C4-2B (cell line): ENCODE measurements around the gene RGMB.

ENCODE experiments used
- H3K27ac ChIP-seq: fragments of 450-650 bp; 2 replicates; pipeline ENCODE4 v1.5.1; 2017
- ZFX ChIP-seq: fragments of 450-650 bp; IDR thresholded peaks from 2 replicates; pipeline ENCODE4 v1.6.1; 2017
- TF ChIP-seq, protein P1 (sequence below): fragments of 450-650 bp; conservative IDR thresholded peaks from 2 replicates; pipeline ENCODE4 v1.5.1; 2017; ENCODE audit warnings: mild to moderate bottlenecking

RGMB gene

DNA sequence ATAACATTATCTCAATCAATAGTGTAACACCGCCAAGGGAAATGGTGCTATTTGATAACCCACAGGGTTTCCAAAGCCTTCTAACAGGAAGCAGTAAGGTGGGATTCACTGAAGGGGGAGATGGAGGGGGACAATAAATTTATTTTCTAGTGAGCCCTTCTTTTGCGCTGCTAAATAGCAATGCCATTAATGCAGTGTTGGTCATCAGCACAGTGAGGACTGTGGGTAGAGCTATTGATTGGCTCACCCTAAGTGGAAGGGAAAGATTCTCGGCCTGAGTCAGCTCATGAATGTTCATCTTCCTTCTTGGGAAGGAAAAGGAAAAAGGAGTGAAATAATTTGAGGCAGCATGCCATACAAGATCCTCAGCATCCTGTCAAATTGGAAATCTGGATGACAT is 25.4 kb downstream of the RGMB start:
- H3K27ac ChIP-seq: no peak overlapping the region

GRCh38 chr5:98804066-98804465 is 30.6 kb downstream of the RGMB start:
- no peak overlapping the region for H3K27ac ChIP-seq
- no peak for TF ChIP-seq ZFX
- TF ChIP-seq, protein P1, sequence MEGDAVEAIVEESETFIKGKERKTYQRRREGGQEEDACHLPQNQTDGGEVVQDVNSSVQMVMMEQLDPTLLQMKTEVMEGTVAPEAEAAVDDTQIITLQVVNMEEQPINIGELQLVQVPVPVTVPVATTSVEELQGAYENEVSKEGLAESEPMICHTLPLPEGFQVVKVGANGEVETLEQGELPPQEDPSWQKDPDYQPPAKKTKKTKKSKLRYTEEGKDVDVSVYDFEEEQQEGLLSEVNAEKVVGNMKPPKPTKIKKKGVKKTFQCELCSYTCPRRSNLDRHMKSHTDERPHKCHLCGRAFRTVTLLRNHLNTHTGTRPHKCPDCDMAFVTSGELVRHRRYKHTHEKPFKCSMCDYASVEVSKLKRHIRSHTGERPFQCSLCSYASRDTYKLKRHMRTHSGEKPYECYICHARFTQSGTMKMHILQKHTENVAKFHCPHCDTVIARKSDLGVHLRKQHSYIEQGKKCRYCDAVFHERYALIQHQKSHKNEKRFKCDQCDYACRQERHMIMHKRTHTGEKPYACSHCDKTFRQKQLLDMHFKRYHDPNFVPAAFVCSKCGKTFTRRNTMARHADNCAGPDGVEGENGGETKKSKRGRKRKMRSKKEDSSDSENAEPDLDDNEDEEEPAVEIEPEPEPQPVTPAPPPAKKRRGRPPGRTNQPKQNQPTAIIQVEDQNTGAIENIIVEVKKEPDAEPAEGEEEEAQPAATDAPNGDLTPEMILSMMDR: no peak

More for the DNA sequence above, 25.4 kb downstream of the RGMB start:
- TF ChIP-seq, protein P1: no peak

DNA sequence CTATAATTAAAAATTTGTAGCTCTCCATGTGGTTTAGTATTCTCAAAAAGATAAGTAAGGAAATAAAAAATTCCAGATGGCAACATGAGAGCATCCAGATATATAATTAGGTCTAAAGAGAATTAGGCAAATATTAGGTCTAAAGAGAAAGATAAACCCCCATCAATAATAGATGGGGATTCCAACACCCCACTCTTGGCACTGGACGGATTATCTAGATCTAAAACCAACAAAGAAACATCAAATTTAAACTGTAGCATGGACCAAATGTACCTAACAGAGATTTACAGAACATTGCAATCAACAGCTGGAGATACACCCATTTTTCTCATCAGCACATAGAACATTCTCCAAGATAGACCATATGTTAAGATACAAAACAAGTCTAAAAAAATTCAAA is 31.6 kb downstream of the RGMB start:
- H3K27ac ChIP-seq: no peak overlapping the region
- TF ChIP-seq ZFX: no peak

GRCh38 chr5:98807806-98808205 is 34.3 kb downstream of the RGMB start:
- TF ChIP-seq, protein P1: no peak
- TF ChIP-seq ZFX: no peak
- H3K27ac ChIP-seq: no peak overlapping the region

DNA sequence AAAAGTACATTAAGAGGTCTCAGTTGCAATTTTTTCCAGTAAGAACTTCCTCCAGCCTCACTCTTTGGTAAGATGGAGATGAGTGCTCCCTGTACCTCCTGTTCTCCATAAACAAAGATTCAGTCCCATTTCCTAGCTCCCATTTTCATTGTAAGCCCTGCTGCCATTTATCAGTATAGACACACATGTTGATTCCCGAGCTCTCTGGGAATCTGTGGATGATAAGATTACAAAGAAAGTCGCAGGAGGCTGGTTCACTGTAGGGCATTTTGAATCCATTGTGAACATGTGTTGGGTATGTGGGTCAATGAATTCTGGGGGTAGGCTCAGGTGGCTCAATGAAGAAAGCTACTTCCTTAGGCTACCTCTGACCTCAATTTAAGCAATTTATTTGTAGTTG is 36.7 kb downstream of the RGMB start:
- H3K27ac ChIP-seq: no peak overlapping the region
- TF ChIP-seq ZFX: no peak
- TF ChIP-seq, protein P1: no peak

GRCh38 chr5:98813755-98814154 is 40.3 kb downstream of the RGMB start:
- TF ChIP-seq, protein P1: no peak
- no peak for TF ChIP-seq ZFX
- H3K27ac ChIP-seq: no peak overlapping the region

- no peak for TF ChIP-seq ZFX
- TF ChIP-seq, protein P1: no peak
- no peak overlapping the region for H3K27ac ChIP-seq
Observed at GRCh38 chr5:98816582-98817222, 43.2 kb downstream of the RGMB start.

DNA sequence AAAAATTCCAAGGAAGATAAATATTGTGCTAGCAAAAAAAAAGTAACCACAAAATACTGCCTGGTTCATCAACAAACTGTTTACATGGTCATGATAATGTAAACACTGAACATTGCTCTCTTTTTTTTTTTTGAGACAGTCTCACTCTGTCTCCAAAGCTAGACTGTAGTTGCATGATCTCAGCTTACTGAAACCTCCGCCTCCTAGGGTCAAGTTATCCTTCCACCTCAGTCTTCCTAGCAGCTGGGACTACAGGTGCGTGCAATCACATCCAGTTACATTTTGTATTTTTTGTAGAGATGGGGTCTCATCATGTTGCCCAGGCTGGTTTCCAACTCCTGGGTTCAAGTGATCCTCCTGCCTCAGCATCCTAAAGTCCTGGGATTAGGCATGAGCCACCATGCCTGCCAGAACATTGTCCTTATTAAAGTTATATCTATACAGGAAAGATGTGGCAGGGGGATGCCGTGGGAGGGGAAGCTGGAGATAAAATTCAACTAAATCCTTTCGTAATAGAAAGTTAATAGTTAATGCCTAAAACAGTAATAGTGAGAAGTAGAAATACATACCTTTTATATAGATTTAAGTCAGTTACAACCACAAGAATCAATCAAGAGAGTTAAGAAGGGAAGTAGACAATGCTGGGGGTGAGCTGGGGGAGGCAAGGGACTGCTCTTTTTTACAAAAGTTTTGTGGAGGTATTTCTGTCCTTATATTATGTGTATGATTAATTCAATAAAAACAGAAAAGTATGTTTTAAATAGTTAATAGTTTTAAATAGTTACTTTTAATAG is 52.3 kb downstream of the RGMB start:
- no peak for TF ChIP-seq ZFX
- TF ChIP-seq, protein P1: no peak
- H3K27ac ChIP-seq: no peak overlapping the region
